ENCODE results near the gene SPDEF.

Gene SPDEF

DNA sequence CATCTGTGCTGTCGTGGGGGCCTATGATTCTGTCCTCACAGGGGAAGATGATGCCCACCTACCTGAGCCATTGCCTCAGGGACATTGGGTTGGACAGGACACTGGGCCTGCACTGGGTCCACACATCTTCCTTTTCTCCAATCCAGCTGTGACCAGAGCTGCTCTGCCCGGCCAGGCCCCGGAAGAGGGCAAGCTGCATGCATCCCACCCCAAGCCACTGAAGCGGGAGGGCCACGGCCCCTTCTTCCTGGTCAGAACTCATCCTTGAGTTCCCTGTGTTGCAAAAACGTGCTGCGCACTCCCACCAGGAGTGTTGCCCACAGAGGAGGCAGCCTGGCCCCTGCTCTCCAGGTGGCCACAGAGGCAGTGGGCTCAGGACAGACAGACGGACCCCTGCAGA is 38.2 kb downstream of the SPDEF start:
- DNase-seq (ENCODE audit: low read depth, low spot score) = no peak
- H3K27ac ChIP-seq = no peak overlapping the region

DNA sequence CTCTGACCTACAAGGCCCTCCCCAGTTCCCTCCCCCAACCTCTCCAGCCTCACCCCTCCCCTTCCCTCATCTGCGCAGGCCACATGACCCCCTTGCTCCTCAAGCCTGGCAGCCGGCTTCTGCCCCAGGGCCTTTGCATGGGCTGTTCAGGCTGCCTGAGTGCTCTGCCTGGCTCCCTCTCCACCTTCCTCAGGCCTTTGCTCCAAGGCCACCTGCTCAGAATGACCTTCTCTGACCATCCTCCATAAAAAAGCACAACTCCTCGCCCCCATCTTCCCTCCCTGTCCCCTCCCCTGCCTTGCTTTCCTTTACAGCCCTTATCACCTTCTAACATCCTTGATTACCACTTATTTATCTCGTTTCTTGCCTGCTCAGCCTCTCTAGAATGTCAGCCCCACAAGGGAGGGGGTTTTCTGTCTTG is 38.7 kb downstream of the SPDEF start:
- DNase-seq (ENCODE audit: low read depth, low spot score) = no peak
- no peak overlapping the region for H3K27ac ChIP-seq

DNA sequence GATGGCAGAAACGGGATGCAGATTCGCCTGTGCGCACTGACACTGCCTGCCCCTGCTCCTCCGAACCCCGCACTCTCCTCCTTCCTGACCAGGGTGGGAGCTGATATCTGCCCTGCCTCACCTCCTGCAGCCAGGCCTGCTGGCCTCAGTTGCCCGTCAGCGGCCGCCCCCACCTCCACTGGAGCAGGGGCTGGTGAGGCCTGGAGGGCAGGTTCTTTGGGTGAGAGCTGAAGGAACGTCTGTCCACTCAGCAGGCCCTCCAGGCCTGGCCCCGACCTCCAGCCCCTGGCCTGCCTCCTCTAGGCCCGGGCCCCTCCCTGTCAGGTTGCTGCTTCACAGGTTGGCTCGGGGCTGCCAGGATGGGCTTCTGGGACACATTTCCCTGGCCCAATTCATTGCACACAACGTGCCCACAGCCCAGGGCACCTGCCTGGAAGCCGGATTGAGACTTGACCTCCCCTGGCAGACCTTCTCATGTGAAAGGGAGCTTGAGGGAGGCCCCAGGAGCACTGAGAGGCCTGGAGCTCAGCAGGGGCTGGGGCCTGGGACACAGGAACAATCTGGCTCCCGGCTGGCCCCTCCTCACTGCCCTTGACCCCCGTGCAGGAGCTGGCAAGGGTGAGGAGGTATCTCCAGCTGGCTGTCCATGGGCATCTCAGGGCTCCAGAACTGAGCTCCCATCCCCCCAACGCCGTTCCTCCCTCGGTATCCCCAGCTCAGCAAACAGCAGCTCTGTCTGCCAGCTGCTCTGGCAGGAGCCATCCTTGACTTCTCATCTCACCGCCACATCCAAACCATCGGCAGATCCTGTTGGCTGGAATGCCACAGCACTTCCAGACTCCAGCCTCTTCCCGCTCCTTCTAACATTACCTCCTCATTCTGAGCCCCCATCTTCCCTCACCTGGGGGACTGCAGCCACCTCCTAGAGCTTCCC is 39.5 kb downstream of the SPDEF start:
- no peak for DNase-seq (ENCODE audit: low read depth, low spot score)
- H3K27ac ChIP-seq = no peak overlapping the region

DNA sequence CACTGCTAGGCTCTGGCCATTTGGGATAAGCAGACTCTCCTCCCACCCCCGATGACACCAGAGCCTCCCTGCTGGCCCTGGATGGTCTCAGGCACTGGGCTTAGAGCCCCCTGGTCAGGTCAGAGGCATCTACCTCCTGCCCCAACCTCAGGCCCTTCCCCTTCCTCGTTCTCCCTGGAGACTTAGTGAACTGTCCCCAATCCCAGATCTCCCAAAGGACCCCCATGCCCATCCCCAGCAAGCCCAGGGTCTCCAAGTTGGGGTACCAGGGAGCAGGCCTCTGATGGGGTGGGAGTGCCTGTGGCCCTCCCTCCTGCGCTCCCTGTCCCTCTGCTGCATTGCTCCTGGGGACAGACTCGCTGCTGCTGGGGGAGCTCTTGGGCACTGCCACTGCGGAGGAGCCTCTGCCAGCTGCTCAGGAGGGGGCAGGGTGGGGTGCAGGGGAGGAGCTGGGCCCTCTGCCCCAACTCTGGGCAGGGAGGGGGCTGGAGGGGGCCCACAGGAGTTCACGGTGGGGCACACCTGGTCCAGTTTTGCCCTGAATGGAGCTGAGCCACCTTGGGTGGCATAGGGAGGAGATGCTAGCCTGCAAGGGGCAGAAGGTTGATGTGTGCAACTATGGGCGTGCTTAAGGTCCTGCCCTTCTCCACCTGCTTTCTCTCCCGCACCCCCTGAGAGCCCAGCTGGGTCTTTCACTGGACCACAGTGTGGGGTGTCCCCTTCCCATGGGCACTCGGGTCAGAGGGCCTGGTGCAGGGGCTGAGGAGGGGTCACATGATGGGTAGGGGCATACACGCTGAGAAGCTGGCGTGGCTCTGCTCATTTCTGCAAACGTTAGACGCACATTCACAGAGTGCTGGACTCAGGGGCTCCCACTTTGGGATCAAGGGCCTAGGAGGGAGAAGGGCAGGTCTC is 40.4 kb downstream of the SPDEF start:
- H3K27ac ChIP-seq = no peak overlapping the region
- no peak for DNase-seq (ENCODE audit: low read depth, low spot score)

DNA sequence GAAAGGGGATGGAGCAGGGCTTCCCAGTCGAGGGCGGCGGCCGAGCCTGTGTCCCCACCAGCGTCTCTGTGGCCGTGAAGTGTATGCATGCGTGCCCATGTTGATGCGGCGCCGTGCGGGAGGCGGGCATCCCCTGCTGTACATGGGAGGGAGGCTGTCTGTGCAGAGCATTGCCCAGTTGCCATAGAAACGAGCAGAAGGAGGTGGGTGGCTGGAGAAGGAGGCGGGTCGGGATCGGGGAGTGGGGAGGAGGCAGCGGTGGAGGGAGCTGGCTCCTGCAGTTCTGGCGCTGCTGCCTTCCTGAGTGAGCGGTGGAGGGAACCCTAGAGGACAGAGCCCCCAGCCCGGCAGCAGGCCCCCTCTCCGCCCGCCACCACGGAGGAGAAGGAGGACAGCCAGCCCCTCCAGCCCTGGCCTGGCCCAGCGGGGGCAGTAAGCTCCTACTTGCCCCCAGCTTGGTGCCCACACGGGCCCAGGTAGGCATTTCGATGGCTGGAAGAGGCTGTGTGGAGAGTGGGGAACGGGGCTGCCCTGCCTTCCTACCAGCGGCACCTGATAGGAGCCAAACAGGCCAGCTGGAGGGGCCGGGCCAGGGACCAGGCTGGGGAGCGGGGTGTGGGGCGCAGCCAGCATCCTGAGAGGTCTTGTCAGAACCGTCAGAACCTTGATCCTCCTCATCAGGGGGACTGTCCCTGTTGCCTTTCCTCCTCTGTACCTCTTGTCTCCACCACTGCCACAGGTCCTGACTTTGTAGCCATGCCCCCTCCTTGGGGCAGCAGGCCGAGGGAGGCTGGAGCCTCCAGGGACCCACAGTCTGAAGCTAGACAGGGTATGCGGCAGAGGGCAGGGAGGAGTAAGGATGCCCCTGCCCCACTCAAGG is 41.3 kb downstream of the SPDEF start:
- no peak overlapping the region for H3K27ac ChIP-seq
- no peak for DNase-seq (ENCODE audit: low read depth, low spot score)

DNA sequence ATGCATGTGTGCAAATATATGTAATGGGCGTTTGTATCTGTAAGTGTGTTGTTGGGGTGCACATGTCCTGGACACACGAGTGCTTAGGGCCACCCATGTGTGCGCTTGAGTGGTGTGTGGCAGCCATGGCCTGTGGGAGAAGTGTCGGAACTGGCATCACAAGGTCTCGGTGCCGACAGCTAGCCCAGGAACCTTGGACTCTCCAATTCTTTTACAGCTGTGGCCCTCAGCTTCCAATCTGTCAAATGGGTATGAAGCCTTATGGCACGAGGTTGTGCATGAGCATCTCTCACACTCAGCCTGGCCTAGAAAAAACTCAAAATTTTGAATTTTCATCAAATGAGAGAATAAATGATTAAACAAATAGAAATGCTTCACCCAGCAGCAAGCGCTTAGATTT is 42.0 kb downstream of the SPDEF start:
- no peak overlapping the region for H3K27ac ChIP-seq
- no peak for DNase-seq (ENCODE audit: low read depth, low spot score)

DNA sequence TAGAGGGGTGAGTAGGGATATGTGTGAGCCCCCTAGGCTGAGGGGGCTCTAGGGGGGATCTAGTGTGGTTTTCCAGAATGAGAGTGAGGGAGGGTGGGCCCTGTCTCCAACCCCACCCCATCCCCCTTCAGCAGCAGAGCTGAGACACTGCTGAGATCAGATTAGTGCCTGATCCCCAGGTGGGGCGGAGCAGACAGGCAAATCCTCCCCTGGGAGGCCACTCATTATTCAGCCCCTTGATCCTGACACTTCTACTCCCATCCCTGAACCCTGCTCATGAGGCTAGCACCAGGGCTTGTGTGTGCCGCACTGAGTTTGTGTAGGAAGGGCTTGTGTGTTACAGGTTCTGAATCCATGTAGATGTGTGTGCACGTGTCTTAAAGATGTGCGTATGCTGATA is 42.5 kb downstream of the SPDEF start:
- DNase-seq (ENCODE audit: low read depth, low spot score) = no peak
- H3K27ac ChIP-seq = no peak overlapping the region

DNA sequence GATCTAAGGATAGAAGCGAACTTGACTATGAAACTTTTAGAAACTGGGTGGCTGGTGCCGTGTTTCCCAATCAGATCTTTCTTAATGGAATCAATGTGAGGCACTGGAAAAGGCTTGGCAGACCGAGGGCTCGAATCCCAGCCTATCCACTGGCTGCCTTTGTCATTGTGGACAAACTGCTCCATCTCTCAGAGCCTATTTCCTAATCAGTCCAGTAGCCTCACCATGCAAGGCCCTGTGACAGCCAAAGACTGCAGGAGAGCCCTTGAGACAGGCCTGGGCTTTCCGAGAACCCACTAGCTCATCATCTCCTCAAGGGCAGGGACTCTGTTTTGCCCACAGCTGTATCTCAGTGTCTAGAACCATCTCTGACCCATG is 43.4 kb downstream of the SPDEF start:
- DNase-seq (ENCODE audit: low read depth, low spot score) = no peak
- no peak overlapping the region for H3K27ac ChIP-seq

DNA sequence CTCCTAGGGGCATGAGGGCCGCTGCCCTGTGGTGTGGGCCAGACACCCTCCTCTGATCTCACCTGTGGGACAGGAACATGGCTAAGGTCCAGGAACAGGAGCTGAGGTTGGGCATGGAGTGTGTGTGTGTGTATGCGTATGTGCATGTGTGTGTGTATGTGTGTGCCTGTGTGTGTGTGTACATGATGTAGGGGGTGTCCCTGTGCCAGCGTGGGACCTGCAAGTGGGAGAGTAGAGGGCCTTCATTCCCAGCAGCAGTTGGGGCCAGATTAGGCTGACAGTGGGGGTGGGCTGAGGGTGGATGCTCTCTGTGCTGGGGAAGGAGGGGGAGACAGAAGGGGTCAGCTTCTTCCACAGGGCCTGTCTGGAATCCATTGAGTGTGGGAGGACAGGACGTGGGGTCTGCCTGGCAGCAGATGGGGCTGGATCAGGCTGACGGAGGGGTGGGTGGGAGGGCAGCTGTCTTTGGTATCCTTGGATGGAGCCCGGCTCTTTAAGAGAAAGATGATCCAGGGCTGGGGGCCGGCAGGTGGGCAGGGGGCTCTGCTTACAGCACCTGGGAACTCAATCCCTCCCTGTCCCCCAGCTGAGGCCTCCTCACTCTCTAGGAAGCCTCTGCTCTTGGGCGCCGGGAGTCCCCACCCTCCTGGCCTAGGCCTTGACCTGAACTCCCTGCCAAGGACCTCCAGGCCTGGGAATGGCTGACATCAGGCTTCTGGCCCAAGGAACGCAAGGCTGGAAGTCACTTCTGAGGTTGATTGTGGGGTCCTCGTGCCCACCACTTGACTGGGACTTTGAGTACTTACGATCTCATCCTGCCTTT is 44.0 kb downstream of the SPDEF start:
- DNase-seq (ENCODE audit: low read depth, low spot score) = no peak
- H3K27ac ChIP-seq = no peak overlapping the region

DNA sequence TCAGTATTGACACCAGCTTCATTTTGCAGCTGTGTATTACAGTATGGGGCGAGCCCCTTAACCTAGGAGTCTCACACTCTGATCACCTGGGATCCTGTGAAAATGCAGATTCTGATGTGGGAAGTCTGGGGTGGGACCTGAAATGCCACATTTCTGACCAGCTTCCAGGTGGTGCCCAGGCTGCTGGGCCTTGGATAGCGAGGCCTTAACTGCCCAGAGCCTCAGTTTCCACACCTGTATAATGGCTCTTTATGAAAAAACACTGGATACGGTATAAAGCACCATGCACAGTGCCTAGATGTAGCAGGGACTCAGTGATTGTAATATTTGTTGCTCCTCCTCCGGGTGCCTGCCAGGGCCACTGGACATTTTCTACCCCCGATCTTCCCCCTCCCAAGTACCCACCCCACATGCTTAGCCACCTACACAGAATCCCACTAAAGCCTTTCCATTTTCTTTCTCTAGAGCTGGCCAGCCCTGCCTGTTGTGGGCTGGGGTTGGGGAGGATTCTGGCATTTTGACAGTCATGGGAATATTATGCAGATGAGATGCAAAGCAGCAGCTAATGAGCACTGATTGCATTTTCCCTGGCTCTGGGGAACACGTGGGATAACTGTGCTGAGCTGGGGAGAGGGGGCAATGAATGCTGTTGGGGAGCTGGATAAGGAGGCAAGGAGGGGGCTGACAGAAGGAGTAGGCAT is 44.8 kb downstream of the SPDEF start:
- no peak overlapping the region for H3K27ac ChIP-seq
- DNase-seq (ENCODE audit: low read depth, low spot score) = no peak

DNA sequence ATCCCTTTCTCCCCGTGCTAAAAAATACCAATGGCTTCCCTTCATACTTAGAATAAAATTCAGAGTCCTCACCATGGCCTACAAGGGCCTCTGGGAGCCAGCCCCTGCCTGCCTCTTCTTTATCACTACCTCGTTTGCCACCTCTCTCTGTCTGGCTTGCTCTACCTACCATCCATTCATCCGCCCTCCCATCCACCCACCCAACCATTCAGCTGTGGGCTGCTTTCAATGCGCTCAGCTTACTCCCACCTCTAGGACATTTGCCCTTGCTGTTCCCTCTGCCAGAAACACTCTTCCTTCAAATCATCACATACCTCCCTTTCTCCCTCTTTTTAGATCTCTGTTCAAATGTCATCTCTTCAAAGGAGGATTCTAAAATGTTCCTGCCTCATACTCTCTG is 45.8 kb downstream of the SPDEF start:
- DNase-seq (ENCODE audit: low read depth, low spot score) = no peak
- H3K27ac ChIP-seq = no peak overlapping the region

DNA sequence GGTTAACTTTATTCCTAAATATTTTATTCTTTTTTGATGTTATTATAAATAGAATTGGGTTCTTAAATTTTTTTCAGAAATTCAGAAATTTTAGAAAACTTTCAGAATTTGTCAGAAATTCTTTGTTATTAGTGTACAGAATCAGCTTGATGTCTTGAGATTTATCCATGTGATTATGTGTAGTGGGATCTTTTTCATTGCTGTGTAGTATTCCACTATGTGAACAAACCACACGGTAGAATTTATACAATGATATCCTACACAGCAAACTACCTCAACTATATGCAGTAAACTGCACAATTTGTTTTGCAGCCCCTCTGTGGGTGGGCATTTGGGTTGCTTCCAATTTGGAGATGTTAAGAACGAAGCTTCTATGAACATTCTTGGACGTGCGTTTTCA is 46.3 kb downstream of the SPDEF start:
- no peak for DNase-seq (ENCODE audit: low read depth, low spot score)
- H3K27ac ChIP-seq = no peak overlapping the region

DNA sequence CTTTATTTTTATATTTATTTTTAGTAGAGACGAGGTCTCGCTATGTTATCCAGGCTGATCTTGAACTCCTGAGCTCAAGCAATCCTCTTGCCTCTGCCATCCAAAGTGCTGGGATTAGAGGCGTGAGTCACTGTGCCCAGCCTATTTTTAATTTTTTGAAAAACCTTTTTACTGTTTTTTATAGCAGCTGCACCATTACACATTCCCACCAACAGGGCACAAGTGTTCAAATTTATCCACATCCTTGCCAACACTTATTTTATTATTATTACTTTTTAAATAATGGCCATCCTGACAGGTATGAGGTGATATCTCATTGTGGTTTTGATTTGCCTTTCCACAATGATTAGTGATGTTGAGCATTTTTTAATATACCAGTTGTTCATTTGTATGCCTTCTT is 47.7 kb downstream of the SPDEF start:
- H3K27ac ChIP-seq = no peak overlapping the region
- DNase-seq (ENCODE audit: low read depth, low spot score) = no peak

DNA sequence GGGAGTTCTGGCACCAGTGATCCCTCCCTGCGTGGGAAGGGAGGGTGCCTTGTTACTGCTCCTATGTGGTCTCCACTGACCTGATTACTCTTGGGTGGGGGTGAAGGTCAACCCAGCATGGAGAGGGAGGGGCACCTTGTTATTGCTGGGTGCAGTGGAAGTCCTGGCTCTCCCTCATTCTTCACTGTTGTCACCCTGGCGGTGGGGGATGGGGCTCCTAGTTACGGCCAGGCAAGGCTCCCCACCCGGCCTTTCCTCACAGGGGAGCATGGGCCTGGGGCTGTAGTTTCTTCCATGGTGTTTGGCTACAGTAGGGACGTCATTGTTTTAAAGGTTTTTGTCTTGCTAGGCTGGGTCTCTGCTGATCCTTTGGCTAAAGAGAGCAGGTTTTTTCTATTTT is 49.4 kb downstream of the SPDEF start:
- DNase-seq (ENCODE audit: low read depth, low spot score) = no peak
- H3K27ac ChIP-seq = no peak overlapping the region

DNA sequence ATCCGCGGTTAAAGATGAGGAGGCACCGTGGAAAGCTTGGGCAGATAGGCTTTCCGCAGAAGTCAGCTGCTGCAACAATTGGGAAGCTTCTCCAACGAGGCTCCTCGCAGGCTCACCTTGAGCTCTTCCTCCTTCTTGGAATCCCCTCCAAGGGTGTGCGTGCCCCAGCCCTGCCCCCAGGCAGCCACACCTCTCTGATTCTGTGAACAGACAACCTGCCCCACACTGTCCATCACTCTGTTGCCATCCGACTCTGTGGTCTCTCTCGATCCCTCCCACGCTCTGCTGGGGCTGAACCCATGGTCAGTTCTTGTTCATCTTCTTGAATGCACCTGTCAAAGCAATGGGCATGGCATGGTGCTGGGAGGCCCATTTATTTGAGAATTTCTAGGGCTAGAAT is 58.7 kb downstream of the SPDEF start:
- no peak overlapping the region for H3K27ac ChIP-seq
- DNase-seq (ENCODE audit: low read depth, low spot score) = no peak

DNA sequence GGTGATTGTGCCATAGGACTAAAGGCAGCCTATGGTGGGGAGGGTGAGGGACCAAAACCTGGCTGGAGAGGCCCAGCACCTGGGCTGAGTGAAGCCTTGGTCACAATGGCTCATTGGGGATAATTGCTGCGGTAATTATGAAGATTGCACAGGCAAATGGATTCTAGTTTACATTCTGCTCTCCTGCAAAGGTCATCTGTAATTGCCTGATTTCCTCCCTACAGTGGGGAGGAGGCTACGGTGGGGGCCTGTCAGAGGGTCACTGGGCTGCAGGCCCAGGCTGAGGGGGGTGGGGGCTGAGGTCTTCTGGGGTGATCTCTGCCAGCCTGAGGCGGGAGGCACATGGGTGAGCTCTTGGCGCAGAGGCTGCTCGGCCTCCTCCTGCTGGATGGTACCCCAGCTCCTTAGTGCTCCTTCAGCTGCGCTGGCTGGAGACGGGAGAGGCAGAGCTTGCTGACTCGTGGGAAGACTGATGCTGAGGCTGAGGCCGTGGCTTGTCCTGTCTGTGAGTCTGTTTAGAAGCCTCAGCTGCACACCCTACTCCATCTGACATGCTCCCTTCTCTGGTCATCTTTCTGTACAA is 59.9 kb downstream of the SPDEF start:
- DNase-seq (ENCODE audit: low read depth, low spot score) = no peak
- H3K27ac ChIP-seq = no peak overlapping the region

DNA sequence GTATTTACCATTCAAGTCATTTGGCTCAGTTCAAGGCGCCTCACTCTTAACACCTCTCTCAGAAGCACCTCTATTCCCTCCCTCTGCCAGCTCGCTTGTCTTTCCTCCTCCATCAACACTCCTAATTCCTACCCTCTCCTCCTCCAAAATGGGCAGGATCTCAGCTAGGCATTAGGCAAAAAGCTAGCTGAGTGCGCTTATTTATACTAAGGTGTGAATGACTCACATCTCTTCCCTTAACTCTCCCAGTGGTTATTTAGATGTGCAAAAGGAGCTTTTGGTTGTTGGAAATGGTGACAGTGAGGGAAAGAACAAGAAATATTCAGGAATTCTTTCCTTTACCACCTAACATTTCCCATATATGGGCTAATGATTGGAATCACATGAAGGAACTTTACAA is 61.2 kb downstream of the SPDEF start:
- H3K27ac ChIP-seq = no peak overlapping the region
- no peak for DNase-seq (ENCODE audit: low read depth, low spot score)

DNA sequence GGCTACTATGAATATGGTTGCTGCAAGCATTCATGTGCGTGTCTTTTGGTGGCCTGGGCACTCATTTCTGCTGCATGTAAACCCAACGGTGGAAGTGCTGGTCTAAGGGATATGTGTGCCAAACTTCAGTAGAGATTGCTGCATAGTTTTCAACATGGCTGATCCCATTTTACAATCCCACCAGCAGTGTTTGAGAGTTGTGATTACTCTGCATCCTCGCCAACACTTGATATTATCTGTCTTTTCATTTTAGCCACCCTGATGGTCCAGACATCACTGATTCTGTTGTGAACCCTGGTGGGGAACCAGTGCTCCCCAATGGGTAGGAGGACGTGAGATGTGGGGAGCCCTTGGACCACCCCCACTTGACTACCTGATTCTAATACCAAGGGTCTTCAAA is 62.8 kb downstream of the SPDEF start:
- DNase-seq (ENCODE audit: low read depth, low spot score) = no peak
- H3K27ac ChIP-seq = no peak overlapping the region

DNA sequence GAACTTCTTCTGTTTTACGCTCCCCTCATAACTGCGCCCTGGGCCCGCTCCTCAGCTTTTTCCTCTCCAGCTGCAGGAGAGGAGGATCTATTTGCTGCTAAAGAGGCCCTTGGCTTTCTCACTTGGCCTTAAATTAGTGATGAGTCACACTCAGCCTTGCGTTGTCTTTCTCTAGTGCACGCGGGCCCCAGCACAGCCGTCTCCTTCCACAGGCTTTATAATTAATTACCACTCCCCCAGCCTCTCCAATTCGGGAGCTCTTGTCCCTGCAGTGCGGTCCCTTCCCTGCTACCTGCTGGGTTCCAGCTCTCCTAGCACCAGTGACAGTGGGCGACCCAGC is 65.1 kb downstream of the SPDEF start:
- no peak overlapping the region for H3K27ac ChIP-seq
- DNase-seq (ENCODE audit: low read depth, low spot score) = no peak

Measured in epithelial cell of prostate (primary cell).